Left lung (tissue), 10 donors: ENCODE data around the gene FAM50A. TPM values are rescaled to one million over a fixed set of nuclear protein-coding genes. Genes with fewer than 3 reads are reported as not detected.

Source experiments
- ATAC-seq: fragments of 200-7000 bp; cut with Tn5 transposase; one replicate; pipeline ENCODE4 v1.9.1; 2020; ENCODE audit warnings: moderate library complexity
- DNase-seq, 4 donors: peaks; one replicate each; pipeline ENCODE4 v3.0.0-alpha.2; 2013 to 2020
- H3K27ac ChIP-seq, 2 donors: fragments of 200-600 bp; sonication (generic) in 1 of 2; one replicate each; pipeline versions ENCODE4 v1.5.0 to v1.8.0; 2020 to 2021
- H3K27me3 ChIP-seq, 2 donors: fragments of 200-600 bp; sonication (generic) in 1 of 2; one replicate each; pipeline versions ENCODE4 v1.5.0 to v1.8.0; 2020 to 2021
- H3K36me3 ChIP-seq, 2 donors: fragments of 200-600 bp; sonication (generic) in 1 of 2; one replicate each; pipeline versions ENCODE4 v1.5.0 to v1.8.0; 2020 to 2021
- H3K4me1 ChIP-seq, 2 donors: fragments of 200-600 bp; one replicate each; pipeline ENCODE4 v1.8.0; 2021
- H3K4me3 ChIP-seq, 2 donors: fragments of 200-600 bp; sonication (generic) in 1 of 2; one replicate each; pipeline versions ENCODE4 v1.5.0 to v1.8.0; 2020 to 2021; ENCODE audit warnings: mild to moderate bottlenecking in 1 of 2
- H3K9me3 ChIP-seq, 2 donors: fragments of 200-600 bp; sonication (generic) in 1 of 2; one replicate each; pipeline versions ENCODE4 v1.5.0 to v1.8.0; 2020 to 2021
- CTCF ChIP-seq, 2 donors: fragments of 200-600 bp; sonication (generic) in 1 of 2; IDR thresholded peaks; one replicate each; pipeline versions ENCODE4 v1.5.0 to v1.8.0; 2021; ENCODE audit warnings: antibody characterized with exemption in 2 of 2
- intact Hi-C, 2 donors: fragments of 100-400 bp; cut with DNase I; formaldehyde crosslinking; loops; one replicate each; pipeline versions ENCODE4 v1.11.2 to v1.14.2; 2022
- polyA plus RNA-seq, 6 donors: library from polyadenylated mRNA; unstranded; fragments of 120-200 nt; gene quantifications; one replicate each; pipeline ENCODE4 v1.2.1, GENCODE V29; 2013; ENCODE audit not compliant: insufficient read length in 6 of 6
- total RNA-seq, 2 donors: library from RNA; stranded (reverse); fragmentation: NEBNext Ultra II Directional; extraction: Animal tissue kit (Norgen Biotek cat#: 25700); gene quantifications; one replicate each; pipeline ENCODE4 v1.2.1, GENCODE V29; 2021
- donor health status: DM: no; HTN: yes; CAD: no.
- donor health status: DM: no; HTN: no; CAD: no.

The FAM50A gene
- total and polyA plus RNA-seq, 8 donors: 43.1 to 82.1 (median 49.1) TPM

- no peak for DNase-seq
- intact Hi-C loops: no loop called here
- H3K4me1 ChIP-seq: peaks cover 0 to 10% of the 10 kb centered on the region in 2 donors
- H3K27me3 ChIP-seq: no peaks in the 10 kb centered on the region
- H3K9me3 ChIP-seq: no peaks in the 10 kb centered on the region
- peak overlapping the region; percentile 22 to 43 for H3K4me3 ChIP-seq
- no peak for ATAC-seq
- peak overlapping the region in 1 of 2 donors; percentile 84 for H3K27ac ChIP-seq
- no peak for TF ChIP-seq CTCF (IDR thresholded peaks at IDR 0.05)
- H3K36me3 ChIP-seq: peaks cover 0 to 3% of the 10 kb centered on the region in 2 donors
Observed at GRCh38 chrX:154477891-154478477, 34.0 kb downstream of the FAM50A start.

GRCh38 chrX:154478728-154479622, 35.0 kb downstream of the FAM50A start, which contains the start of gene LAGE3:
Gene LAGE3, minus strand, starts transcription at chrX:154479281. Its CDS starts 366 bp downstream, at chrX:154478915.
- Histone ChIP-seq H3K27ac (peak within 1 kb of the TSS; percentile 69 to 84), H3K4me1 (peaks cover 0 to 10% of the 10 kb centered on the region in 2 donors), H3K4me3 (peak within 1 kb of the TSS; percentile 23 to 43), H3K27me3 (no peaks in the 10 kb centered on the region), H3K9me3 (no peaks in the 10 kb centered on the region), H3K36me3 (peaks cover 0 to 6% of the 10 kb centered on the region in 2 donors)
- ATAC-seq (peak; percentile 98), DNase-seq (peak; percentile 79 to 97 (median 94))
- TF ChIP-seq CTCF (IDR thresholded peaks at IDR 0.05): no peak
- intact Hi-C loops: no loop called here

- Histone ChIP-seq H3K9me3 (no peaks in the 10 kb centered on the region), H3K27me3 (no peaks in the 10 kb centered on the region), H3K36me3 (peaks cover 0 to 8% of the 10 kb centered on the region in 2 donors), H3K27ac (no peak overlapping the region), H3K4me3 (no peak overlapping the region), H3K4me1 (peaks cover 6 to 29% of the 10 kb centered on the region in 2 donors)
- no peak for ATAC-seq
- intact Hi-C loops: no loop called here
- no peak for DNase-seq
- no peak for TF ChIP-seq CTCF (IDR thresholded peaks at IDR 0.05)
Observed at GRCh38 chrX:154481195-154481594, 37.3 kb downstream of the FAM50A start.

- peaks cover 0 to 8% of the 10 kb centered on the region in 2 donors for H3K36me3 ChIP-seq
- ATAC-seq (no peak), DNase-seq (peak in 1 of 4 donors; percentile 27)
- H3K27me3 ChIP-seq: no peaks in the 10 kb centered on the region
- H3K4me1 ChIP-seq: peaks cover 6 to 32% of the 10 kb centered on the region in 2 donors
- TF ChIP-seq CTCF (IDR thresholded peaks at IDR 0.05): no peak
- no peaks in the 10 kb centered on the region for H3K9me3 ChIP-seq
- H3K27ac ChIP-seq: no peak overlapping the region
- intact Hi-C loops: no loop called here
- no peak overlapping the region for H3K4me3 ChIP-seq
Observed at GRCh38 chrX:154481911-154482601, 38.1 kb downstream of the FAM50A start.
